Measurements from ENCODE around the gene ARHGAP20. TPM values are rescaled to one million over a fixed set of nuclear protein-coding genes. Genes with fewer than 3 reads are reported as not detected.

Gene ARHGAP20
- total RNA-seq, 2 experiments from 2014 or later, result 0.19 to 0.22 TPM

- intact Hi-C loops (cut with micrococcal nuclease), result no loop called here
- no peak for DNase-seq
- CTCF ChIA-PET, result no interaction called here
- no peak overlapping the region for H3K4me3 Mint-ChIP-seq
- no peak overlapping the region for H3K27ac Mint-ChIP-seq
- no peaks in the 10 kb centered on the region for H3K4me1 Mint-ChIP-seq (ENCODE audit: low read depth)
- no peaks in the 10 kb centered on the region for H3K36me3 Mint-ChIP-seq (ENCODE audit: low read depth)
- no peaks in the 10 kb centered on the region for H3K9me3 Mint-ChIP-seq
- H3K27me3 Mint-ChIP-seq (ENCODE audit: low read depth), result peaks cover 7% of the 10 kb centered on the region
Observed at GRCh38 chr11:110737593-110737992, 25.4 kb upstream of the ARHGAP20 start.

- CTCF ChIA-PET, result no interaction called here
- Mint-ChIP-seq H3K27ac (no peak overlapping the region), H3K36me3 (ENCODE audit: low read depth) (no peaks in the 10 kb centered on the region), H3K27me3 (ENCODE audit: low read depth) (peaks cover 7% of the 10 kb centered on the region), H3K9me3 (no peaks in the 10 kb centered on the region), H3K4me3 (no peak overlapping the region), H3K4me1 (ENCODE audit: low read depth) (no peaks in the 10 kb centered on the region)
- no peak for DNase-seq
- intact Hi-C loops (cut with micrococcal nuclease), result no loop called here
Observed at GRCh38 chr11:110736171-110736553, 23.9 kb upstream of the ARHGAP20 start.

DNA sequence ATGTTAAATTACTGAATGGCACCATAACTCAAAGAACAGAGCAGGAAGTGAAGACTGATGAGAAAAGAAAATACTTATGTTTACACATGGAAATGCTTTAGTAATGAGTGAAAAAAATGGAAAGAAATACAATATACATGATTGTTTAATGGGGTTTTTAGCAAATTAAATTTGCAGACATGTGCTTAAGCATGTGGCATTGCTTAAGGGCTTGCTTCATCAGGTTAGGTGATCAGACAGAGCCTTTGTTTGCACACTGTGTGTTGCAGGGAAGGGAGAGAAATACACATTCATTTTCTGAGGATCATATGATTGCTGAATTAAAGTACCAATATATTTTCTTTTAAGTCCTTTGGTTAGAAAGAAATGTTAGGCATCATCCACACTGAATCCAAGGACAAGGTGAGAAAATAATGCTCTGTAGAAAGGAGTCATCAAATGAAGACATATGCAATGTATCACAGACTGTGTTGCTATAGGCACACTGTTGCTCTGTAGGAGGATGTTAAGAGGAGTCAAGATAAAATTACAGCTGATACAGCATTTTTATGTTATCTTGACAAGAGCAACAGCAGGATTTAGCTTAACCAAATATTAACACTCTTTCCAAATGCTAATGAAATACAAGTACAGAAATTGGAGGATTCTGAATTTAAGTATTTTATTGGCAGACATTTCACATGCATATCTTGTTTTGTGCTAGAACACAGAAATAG lies 23.4 kb upstream of the ARHGAP20 start:
- Mint-ChIP-seq H3K4me3 (no peak overlapping the region), H3K36me3 (ENCODE audit: low read depth) (no peaks in the 10 kb centered on the region)

GRCh38 chr11:110734790-110735189 lies 22.6 kb upstream of the ARHGAP20 start:
- H3K27ac Mint-ChIP-seq, result no peak overlapping the region
- H3K9me3 Mint-ChIP-seq, result no peaks in the 10 kb centered on the region
- H3K4me3 Mint-ChIP-seq, result no peak overlapping the region
- H3K27me3 Mint-ChIP-seq (ENCODE audit: low read depth), result peaks cover 11% of the 10 kb centered on the region
- intact Hi-C loops (cut with micrococcal nuclease), result no loop called here
- no peaks in the 10 kb centered on the region for H3K36me3 Mint-ChIP-seq (ENCODE audit: low read depth)
- no peaks in the 10 kb centered on the region for H3K4me1 Mint-ChIP-seq (ENCODE audit: low read depth)
- CTCF ChIA-PET, result interaction anchor here (0.5 kb wide), 1 partner anchor 132 kb away, joined by 4 read pairs; no protein-coding TSS in a partner anchor
- no peak for DNase-seq

More for the DNA sequence above, 23.4 kb upstream of the ARHGAP20 start:
- Mint-ChIP-seq H3K27me3 (ENCODE audit: low read depth) (peaks cover 11% of the 10 kb centered on the region), H3K4me1 (ENCODE audit: low read depth) (no peaks in the 10 kb centered on the region), H3K27ac (no peak overlapping the region), H3K9me3 (no peaks in the 10 kb centered on the region)
- intact Hi-C loops (cut with micrococcal nuclease), result no loop called here
- no peak for DNase-seq
- CTCF ChIA-PET, result no interaction called here

GRCh38 chr11:110730773-110731172 lies 18.5 kb upstream of the ARHGAP20 start:
- no peaks in the 10 kb centered on the region for H3K36me3 Mint-ChIP-seq (ENCODE audit: low read depth)
- H3K27me3 Mint-ChIP-seq (ENCODE audit: low read depth), result peaks cover 14% of the 10 kb centered on the region
- no peaks in the 10 kb centered on the region for H3K9me3 Mint-ChIP-seq
- DNase-seq, result no peak
- H3K4me1 Mint-ChIP-seq (ENCODE audit: low read depth), result no peaks in the 10 kb centered on the region
- intact Hi-C loops (cut with micrococcal nuclease), result no loop called here
- no peak overlapping the region for H3K27ac Mint-ChIP-seq
- CTCF ChIA-PET, result no interaction called here
- H3K4me3 Mint-ChIP-seq, result no peak overlapping the region

- Mint-ChIP-seq H3K4me1 (ENCODE audit: low read depth) (no peaks in the 10 kb centered on the region), H3K4me3 (no peak overlapping the region), H3K27me3 (ENCODE audit: low read depth) (peaks cover 18% of the 10 kb centered on the region), H3K36me3 (ENCODE audit: low read depth) (no peaks in the 10 kb centered on the region), H3K27ac (no peak overlapping the region), H3K9me3 (no peaks in the 10 kb centered on the region)
- intact Hi-C loops (cut with micrococcal nuclease), result no loop called here
- CTCF ChIA-PET, result no interaction called here
- DNase-seq, result no peak
Observed at GRCh38 chr11:110728883-110729282, 16.6 kb upstream of the ARHGAP20 start.

DNA sequence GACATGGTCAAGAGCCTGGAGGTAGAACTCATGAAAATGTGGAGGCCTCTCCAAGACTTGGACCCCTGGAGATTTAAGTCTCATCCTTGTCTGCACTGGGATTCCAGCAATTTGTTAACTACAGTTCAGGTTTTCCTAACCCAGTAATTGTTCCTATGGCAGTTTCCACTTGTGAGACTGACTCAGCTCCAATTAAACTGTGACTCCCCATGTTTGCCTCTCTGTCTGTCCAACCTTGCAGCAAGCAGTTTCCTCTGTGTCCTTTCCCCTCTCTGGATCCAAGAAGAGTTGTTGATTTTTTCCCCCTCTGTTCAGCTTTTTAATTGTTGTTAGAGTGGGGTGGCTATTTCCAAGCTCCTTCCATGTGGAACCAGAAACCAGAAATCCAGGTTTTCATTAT lies 16.2 kb upstream of the ARHGAP20 start:
- H3K9me3 Mint-ChIP-seq, result no peaks in the 10 kb centered on the region
- intact Hi-C loops (cut with micrococcal nuclease), result no loop called here
- CTCF ChIA-PET, result no interaction called here
- DNase-seq, result no peak
- peaks cover 18% of the 10 kb centered on the region for H3K27me3 Mint-ChIP-seq (ENCODE audit: low read depth)
- H3K4me1 Mint-ChIP-seq (ENCODE audit: low read depth), result no peaks in the 10 kb centered on the region
- no peaks in the 10 kb centered on the region for H3K36me3 Mint-ChIP-seq (ENCODE audit: low read depth)
- H3K27ac Mint-ChIP-seq, result no peak overlapping the region
- H3K4me3 Mint-ChIP-seq, result no peak overlapping the region

DNA sequence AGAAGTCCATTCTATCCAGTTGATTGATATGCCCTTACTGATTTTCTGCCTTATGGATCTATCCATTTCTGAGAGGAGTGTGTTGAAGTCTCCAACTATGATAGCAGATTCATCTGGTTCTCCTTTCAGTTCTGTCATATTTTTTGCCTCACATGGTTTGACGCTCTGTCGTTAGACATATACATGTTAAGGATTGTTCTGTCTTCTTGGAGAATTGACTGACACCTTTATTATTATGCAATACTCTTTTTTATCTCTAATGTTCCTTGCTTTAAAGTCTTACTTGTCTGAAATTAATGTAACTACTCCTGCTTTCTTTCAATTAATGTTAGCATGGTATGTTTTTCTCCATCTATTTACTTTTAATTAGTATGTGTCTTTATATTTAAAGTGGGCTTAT lies 12.1 kb upstream of the ARHGAP20 start:
- CTCF ChIA-PET, result no interaction called here

DNA sequence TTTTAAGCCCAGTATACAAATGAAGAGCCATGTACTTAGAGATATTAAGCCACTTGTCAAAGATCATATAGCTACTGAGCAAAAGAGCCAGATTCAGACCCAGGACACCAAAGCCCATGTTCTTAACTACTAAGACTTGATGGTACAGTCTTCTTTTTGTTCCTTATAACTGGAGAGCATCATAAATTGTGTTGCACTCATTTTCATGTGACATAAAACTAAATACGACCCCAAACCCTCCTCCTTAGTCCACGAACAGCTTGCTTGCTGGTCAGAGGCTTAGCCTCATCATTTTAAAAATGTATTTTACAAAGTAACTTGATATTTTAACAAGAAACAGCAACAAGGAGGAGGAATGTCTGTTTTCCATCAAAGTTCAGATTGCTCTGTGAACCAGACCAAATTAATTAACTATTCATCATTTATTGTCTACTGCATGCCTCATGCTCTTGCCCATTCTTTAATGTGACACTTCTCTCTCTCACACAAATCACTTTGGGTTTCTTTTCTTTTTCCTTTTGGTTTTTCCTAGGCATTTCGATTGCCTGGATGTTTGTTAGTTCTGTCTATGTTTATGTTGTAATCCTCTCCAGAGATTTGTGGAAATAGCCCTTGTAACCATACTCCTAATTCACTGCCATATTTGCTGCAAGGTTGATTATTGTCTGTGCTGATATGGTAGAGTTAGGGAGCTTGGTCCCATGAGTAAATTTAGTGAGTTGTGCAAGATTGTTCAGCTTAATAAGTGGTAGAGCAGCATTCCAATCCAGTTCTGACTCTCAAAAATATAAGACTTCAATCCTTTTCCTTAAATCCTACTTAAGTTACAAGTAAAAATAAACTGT lies 8.4 kb upstream of the ARHGAP20 start:
- H3K27me3 Mint-ChIP-seq (ENCODE audit: low read depth), result peaks cover 19% of the 10 kb centered on the region
- H3K4me3 Mint-ChIP-seq, result no peak overlapping the region
- no peak for DNase-seq
- CTCF ChIA-PET, result no interaction called here
- H3K9me3 Mint-ChIP-seq, result no peaks in the 10 kb centered on the region
- H3K36me3 Mint-ChIP-seq (ENCODE audit: low read depth), result no peaks in the 10 kb centered on the region
- H3K4me1 Mint-ChIP-seq (ENCODE audit: low read depth), result no peaks in the 10 kb centered on the region
- H3K27ac Mint-ChIP-seq, result no peak overlapping the region
- intact Hi-C loops (cut with micrococcal nuclease), result no loop called here

More for the DNA sequence above, 12.1 kb upstream of the ARHGAP20 start:
- H3K4me3 Mint-ChIP-seq, result no peak overlapping the region
- no peaks in the 10 kb centered on the region for H3K9me3 Mint-ChIP-seq
- DNase-seq, result no peak
- no peaks in the 10 kb centered on the region for H3K4me1 Mint-ChIP-seq (ENCODE audit: low read depth)
- intact Hi-C loops (cut with micrococcal nuclease), result no loop called here
- no peak overlapping the region for H3K27ac Mint-ChIP-seq
- no peaks in the 10 kb centered on the region for H3K36me3 Mint-ChIP-seq (ENCODE audit: low read depth)
- peaks cover 22% of the 10 kb centered on the region for H3K27me3 Mint-ChIP-seq (ENCODE audit: low read depth)

DNA sequence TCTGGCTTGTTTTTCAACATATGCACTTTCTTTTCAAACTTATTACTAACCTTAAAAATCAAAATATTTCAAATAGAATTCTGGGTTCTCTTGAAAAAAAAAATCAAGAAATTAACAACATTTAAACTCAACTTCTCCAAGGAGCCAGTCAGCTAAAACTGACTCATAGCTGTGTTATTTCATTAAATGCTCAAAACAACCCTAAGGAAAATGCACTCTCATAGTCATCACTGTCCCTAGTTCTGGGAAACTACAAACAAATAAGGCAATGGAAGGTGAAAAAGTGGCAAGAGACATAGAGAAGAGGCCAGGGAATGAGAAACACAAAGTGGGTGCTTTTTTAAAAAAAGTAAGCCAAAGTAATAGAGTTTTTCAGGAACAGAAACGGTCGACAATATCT lies 4.1 kb upstream of the ARHGAP20 start:
- no peaks in the 10 kb centered on the region for H3K36me3 Mint-ChIP-seq (ENCODE audit: low read depth)
- CTCF ChIA-PET, result no interaction called here
- H3K27me3 Mint-ChIP-seq (ENCODE audit: low read depth), result peaks cover 21% of the 10 kb centered on the region
- intact Hi-C loops (cut with micrococcal nuclease), result no loop called here
- no peak overlapping the region for H3K4me3 Mint-ChIP-seq
- no peak overlapping the region for H3K27ac Mint-ChIP-seq
- no peaks in the 10 kb centered on the region for H3K9me3 Mint-ChIP-seq
- peaks cover 7% of the 10 kb centered on the region for H3K4me1 Mint-ChIP-seq (ENCODE audit: low read depth)
- no peak for DNase-seq

- peaks cover 24% of the 10 kb centered on the region for H3K27me3 Mint-ChIP-seq (ENCODE audit: low read depth)
- no peak overlapping the region for H3K27ac Mint-ChIP-seq
- no peaks in the 10 kb centered on the region for H3K36me3 Mint-ChIP-seq (ENCODE audit: low read depth)
- CTCF ChIA-PET, result no interaction called here
- intact Hi-C loops (cut with micrococcal nuclease), result no loop called here
- no peak overlapping the region for H3K4me3 Mint-ChIP-seq
- DNase-seq, result no peak
- peaks cover 11% of the 10 kb centered on the region for H3K4me1 Mint-ChIP-seq (ENCODE audit: low read depth)
- no peaks in the 10 kb centered on the region for H3K9me3 Mint-ChIP-seq
Observed at GRCh38 chr11:110715541-110715940, 3.3 kb upstream of the ARHGAP20 start.

GRCh38 chr11:110713449-110713776 lies 1.2 kb upstream of the ARHGAP20 start:
- intact Hi-C loops (cut with micrococcal nuclease), result loop anchor here (2.0 to 5.0 kb wide), 3 partner anchors 119 to 714 kb away; no protein-coding TSS in a partner anchor
- DNase-seq, result no peak
- CTCF ChIA-PET, result no interaction called here
- no peaks in the 10 kb centered on the region for H3K36me3 Mint-ChIP-seq (ENCODE audit: low read depth)
- no peak overlapping the region for H3K4me3 Mint-ChIP-seq
- H3K4me1 Mint-ChIP-seq (ENCODE audit: low read depth), result peaks cover 14% of the 10 kb centered on the region
- H3K27me3 Mint-ChIP-seq (ENCODE audit: low read depth), result peaks cover 38% of the 10 kb centered on the region
- no peak overlapping the region for H3K27ac Mint-ChIP-seq
- no peaks in the 10 kb centered on the region for H3K9me3 Mint-ChIP-seq
